HG02571 (cell line): ENCODE results near the gene STAG2.

Source experiments
- ATAC-seq: cut with Tn5 transposase; IDR thresholded peaks from one replicate; pipeline ENCODE4 v1.9.1; 2021; ENCODE audit warnings: mild to moderate bottlenecking, moderate library complexity; ENCODE audit not compliant: unreplicated experiment

Gene STAG2

DNA sequence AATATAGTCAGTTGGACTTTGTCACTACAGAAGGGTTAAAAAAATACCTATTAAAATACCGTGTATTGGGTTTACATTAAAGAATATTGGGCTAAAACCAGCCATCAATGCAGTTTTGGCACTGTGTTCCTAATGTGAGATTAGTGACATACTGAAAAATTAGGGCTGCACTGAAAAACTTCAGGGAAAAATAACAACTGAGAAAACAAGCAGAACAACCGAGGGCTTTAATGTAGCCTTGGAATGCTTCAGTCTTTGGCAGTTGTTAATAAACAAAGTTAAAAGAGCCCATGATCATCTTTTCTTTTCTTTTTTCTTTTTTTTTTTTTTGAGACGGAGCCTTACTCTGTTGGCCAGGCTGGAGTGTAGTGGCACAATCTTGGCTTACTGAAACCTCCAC is 12.4 kb downstream of the STAG2 start:
- no peak for ATAC-seq

DNA sequence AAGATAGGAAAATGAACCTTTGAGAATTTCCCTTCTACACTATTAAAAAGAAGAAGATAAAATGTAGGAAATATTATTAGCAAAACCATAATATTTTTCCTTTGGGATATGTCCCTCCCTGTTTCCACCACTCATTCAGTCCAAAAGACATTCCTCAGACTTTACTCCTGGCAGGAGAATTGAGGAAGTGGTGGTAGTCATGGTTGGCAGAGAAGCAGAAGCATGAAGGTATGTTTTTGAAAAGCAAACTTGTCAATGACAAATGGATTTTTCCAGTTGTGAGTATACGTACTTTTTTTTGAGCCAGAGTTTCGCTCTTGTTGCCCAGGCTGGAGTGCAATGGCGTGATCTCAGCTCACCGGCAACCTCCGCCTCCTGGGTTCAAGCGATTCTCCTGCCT is 13.7 kb downstream of the STAG2 start:
- ATAC-seq = no peak

DNA sequence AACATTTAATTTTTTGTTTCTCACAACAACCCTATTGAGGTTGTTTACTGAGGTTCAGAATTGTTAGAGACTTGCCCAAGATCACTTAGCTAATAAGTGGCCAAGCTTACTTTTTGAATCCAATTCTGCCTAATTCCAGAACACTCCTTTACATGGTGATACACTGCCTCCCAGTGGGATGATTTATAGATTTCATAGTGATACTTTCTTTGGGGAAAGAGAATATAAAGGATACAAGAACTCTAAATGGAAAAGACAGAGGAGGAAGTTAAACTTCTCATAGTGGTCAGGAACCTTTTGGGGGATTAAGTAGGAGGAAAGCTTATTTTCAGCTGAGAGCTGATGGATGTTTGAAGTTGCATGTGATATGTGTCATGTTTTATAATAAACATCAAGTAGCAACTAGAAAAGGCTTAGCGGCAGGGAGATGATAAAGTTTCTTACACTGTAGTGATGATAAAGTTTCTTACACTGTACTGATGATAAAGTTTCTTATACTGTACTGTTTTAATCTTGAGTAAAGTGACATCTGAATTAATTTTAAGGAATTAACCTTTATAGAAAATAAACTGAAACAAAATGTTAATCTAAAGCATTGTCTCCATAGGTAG is 15.3 kb downstream of the STAG2 start:
- ATAC-seq = no peak

GRCh38 chrX:123983240-123983639 is 21.7 kb downstream of the STAG2 start:
- no peak for ATAC-seq

DNA sequence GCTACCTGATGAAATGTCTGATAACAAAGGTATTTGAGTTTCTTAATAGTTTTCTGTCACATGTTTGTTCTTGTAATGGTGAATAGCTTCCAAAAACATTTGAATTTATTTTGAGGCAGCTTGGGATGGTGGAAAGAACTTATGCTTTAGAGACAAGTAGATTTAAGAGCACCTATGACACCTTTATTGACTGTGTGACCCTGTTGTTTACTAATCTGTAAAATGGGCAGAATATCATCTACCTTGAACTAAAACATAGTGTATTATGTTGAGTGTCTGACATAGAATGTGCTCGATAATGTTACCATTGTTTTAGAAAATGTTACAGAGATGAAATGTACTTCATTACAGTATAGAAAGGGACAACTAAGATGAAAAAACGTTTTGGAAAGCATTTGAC is 24.9 kb downstream of the STAG2 start:
- no peak for ATAC-seq

GRCh38 chrX:123988423-123989111 is 27.1 kb downstream of the STAG2 start:
- no peak for ATAC-seq

DNA sequence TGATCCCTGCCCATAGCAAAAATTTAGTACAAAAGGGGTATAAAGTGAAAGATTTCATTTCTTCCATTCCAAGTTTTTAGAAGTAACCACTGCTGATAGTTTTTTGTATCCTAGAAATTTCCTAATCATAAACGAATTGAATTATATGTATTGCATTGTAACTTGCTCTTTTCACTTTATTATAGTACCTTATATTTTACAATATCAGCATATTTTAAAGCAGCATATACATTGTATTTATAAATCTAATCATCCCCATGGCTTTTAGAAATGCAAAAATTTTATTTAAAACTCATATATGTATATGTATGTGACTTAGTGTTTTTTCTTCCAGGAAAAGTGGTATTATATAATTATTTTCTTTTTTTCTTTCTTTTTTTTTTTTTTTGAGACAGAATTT is 27.7 kb downstream of the STAG2 start:
- no peak for ATAC-seq

- peak; percentile 49 for ATAC-seq
Observed at GRCh38 chrX:123990169-123990568, 28.7 kb downstream of the STAG2 start.

DNA sequence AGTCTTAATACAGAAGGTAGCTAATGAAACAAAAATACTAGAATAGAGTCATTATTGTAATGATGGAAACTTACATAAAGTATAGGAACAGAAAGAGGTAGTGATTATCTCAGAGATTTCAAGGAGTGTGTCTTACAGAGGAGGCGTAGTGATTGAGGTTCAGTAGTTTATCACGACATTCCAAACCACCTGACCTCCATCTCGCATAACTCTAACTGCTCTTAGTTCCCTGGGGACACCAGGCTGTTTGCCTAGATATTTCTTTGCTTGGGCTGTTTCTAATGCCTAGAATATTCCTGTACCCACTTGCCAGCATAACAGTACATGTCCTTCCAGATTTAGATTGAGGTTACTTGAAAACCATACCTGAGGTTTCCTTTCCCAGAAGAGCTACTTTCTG is 29.1 kb downstream of the STAG2 start:
- no peak for ATAC-seq

DNA sequence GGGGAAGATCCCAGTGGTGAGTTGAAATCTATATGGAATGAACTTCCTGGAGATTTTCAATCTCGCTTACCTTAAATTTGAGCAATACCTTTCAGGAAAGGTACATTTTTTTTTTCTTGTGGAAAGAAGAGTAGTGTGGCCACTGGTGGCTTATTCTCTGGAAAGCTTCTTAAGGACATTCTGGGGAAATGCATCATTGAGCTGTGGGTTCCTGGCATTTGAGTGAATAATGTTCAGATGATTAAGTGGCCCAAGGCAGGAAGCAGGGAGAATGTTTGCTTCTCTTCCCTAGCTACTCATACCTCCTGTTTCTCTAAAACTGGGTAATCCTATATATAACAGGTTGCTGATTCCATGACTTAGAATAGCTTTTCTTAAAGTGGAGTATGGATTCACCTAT is 31.8 kb downstream of the STAG2 start:
- ATAC-seq = no peak

DNA sequence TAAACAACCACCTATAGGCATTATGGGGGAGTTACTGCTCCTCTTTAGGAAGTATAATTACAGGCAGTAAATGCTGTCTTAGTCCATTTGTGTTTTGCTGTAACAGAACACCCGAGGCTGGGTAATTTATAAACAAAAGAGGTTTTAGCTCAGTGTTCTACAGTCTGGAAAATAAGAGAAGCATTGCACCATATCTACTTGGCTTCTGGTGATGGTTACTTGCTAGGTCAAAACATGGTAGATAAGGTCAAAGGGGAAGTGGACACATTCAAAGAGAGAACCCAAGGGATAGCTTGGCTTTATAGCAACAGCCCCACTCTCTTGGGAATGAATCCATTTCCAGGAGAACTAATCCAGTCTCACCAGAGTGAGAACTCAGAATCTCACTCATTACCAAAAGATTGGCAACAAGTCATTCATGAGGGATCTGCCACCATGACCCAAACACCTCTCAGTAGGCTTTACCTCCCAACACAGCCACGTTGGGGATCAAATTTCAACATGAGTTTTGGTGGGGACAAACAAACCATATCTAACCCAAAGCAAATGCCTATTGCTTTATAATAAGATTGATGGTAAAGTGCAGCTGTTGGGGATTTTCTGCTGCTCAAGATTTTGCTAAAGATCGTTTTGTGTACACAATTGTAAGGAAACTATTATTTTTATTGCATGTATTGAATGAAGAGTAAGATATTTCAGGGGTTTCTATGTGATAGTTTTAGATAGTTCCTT is 32.6 kb downstream of the STAG2 start:
- ATAC-seq = no peak

GRCh38 chrX:123994730-123995129 is 33.2 kb downstream of the STAG2 start:
- ATAC-seq = no peak

DNA sequence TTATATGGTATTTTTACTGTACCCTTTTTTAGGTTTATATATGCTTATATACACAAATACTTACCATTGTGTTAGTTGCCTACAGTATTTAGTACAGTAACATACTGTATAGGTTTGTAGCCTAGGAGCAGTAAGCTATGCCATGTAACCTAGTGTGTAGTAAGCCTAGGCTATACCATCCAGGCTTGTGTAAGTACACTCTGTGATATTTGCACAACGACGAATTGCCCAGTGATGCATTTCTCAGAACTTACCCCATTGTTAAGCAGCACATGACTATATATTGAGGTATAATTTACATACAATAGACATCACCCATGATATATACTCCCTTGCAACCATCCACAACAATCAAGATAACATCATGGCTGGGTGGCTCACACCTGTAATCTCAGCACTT is 40.1 kb downstream of the STAG2 start:
- no peak for ATAC-seq

DNA sequence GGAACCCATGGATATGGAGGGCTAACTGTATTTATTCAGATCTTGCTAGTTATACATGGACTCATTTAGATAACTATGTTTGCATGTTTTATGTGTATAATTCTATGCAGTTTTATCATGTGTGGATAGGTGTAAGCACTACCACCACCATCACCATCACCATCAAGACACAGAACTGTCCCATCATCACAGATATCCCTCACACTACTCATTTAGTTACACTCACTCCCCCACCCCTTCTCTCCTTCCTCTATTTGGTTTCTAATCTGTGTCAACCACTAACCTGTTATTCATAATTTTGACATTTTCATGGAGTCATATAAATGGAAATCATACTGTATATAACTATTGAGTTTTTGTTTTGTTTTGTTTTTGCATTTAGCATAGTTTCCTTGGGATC is 43.7 kb downstream of the STAG2 start:
- ATAC-seq = no peak

DNA sequence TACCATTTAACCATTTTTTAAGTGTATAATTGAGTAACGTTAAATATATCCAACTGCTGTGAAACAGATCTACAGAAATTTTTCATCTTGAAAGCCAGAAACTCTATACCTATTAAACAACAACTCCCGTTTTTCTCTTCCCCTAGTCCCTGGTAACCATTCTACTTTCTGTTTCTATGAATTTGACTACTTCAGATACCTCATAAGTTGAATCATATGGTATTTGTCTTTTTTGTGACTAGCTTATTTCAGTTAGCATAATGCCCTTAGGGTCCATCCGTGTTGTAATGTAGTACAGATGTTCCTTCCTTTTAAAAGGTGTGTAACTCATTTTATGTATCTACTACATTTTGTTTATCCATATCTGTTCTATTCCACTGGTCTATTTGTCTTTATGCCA is 48.7 kb downstream of the STAG2 start:
- ATAC-seq = peak; percentile 68

GRCh38 chrX:124010566-124010965 is 49.1 kb downstream of the STAG2 start:
- peak; percentile 18 for ATAC-seq

DNA sequence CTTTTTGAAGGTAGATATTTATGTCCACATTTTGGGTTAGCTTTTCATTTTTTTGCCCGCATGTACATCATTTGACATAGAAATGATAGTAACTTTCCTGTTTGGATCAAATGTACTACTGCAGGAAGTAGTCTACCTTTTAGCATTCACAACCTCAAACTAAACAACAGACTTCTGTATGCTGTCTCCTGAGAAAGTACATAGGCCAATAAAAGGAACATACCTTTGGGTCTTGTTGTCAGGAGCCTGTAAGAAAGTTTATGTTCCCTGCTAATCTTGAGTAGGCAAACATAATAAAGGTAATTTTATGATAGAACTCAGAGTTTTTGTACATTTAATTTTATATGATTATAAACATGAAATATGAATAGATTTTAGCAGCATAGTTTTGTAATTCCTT is 54.2 kb downstream of the STAG2 start:
- ATAC-seq = no peak

DNA sequence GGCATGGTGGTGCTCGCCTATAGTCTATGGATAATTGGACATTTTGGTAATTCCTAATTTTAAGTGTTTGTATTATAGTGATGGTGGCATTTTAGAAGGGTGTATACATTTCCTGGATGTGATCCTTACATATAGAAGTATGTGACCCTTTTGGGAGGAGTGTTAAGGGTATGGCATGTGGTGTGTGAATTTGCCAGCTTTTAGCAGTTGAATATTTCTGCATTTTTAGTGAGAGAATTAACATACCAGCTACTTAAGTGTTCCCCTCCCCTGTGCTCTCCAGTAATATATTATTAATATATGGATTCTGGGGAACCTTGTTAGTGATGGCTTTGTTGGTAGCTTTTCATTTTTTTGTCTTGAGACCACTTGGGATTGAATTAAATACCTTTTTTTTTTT is 55.3 kb downstream of the STAG2 start:
- no peak for ATAC-seq

DNA sequence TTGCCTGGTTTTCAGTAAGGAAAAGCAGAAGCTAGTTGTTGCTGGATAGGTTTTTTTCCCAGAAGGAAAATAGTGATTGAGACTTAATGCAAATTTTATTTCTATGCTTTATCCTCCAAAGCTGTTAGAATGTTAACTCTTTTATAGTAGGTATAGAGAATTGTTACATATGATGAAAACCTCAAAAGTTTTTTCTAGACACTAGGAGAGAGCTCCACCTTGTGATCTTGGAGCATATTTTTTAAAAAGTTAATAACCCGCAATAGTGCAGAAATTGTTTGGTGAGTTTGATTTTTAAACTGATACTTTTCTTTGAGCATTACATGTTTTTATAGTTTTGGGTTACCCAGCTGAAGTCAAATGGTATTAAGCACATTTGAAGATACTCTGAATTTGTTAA is 56.5 kb downstream of the STAG2 start:
- ATAC-seq = no peak

DNA sequence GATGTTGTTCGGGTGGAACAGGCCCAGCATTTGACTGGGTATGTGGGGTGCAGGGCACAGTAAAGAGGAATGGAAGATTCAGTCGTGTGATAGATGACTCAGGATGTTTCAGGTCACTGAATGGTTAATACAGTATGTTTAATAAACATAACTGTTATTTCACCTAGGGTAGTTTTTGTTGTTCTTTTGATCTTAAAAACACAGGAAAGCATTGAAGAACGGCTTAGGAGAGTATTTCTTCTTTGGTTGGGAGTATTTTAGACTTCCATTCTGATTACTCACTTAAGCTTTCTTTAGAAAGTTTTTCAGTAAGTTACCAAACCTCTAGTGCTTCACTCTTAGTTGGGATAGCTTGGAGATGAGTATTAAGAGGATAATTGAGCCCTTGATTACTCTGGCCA is 62.3 kb downstream of the STAG2 start:
- ATAC-seq = no peak

DNA sequence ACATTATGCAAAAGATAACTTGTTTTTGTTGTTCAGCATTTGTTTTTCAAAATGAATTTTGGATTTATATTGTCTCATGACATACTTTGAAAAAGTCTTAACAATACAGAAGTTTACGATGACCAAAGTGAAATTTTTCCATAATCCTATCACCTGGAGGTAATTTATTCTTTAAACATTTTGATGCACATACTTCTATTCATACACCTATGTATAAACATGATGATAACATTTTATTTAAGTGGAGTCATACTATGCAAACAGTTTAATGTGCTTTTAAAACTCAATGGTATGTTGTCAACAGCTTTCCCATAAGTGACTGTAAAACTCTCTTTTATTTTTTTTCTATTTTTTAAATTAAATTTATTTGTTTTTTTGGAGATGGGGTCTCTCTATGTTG is 65.0 kb downstream of the STAG2 start:
- no peak for ATAC-seq

DNA sequence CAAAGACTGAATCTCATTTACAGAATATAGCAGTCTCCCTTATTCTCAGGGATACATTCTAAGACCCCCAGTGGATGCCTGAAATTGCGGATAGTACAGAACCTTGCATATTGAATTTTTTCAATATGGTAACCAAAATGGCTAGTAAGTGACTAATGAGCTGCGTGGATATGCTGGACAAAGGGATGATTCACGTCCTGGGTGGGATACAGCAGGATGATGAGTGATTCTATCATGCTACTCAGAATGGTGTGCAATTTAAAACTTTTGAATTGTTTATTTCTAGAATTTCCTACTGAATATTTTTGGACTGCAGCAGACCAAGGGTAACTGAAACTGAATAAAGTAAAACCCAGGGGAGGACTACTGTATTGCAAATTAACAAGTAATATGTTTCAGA is 66.7 kb downstream of the STAG2 start:
- ATAC-seq = no peak
